H9 (cell line): ENCODE results near the gene IL17F. TPM values are rescaled to one million over a fixed set of nuclear protein-coding genes. Genes with fewer than 3 reads are reported as not detected.

Experiments used
- DNase-seq: peaks from one replicate; pipeline ENCODE4 v3.0.0-alpha.2; 2017
- H2AFZ ChIP-seq: one replicate; pipeline ENCODE4 v1.6.1; 2013; ENCODE audit warnings: mild to moderate bottlenecking, low read length, control low read depth, moderate library complexity
- H2AK5ac ChIP-seq: 2 replicates; pipeline ENCODE4 v1.6.1; 2013; ENCODE audit warnings: low read length, control low read depth, mixed read lengths; ENCODE audit not compliant: insufficient read length
- H2BK120ac ChIP-seq: one replicate; pipeline ENCODE4 v1.6.1; 2013; ENCODE audit warnings: low read depth, mild to moderate bottlenecking, low read length, control low read depth, inconsistent platforms; ENCODE audit not compliant: poor library complexity, severe bottlenecking
- H2BK12ac ChIP-seq: 2 replicates; pipeline ENCODE4 v1.6.1; 2013; ENCODE audit warnings: low read length, control low read depth, mixed read lengths, low read depth; ENCODE audit not compliant: insufficient read length
- H2BK15ac ChIP-seq: 2 replicates; pipeline ENCODE4 v1.6.1; 2013; ENCODE audit warnings: low read depth, low read length, control low read depth
- H2BK20ac ChIP-seq: one replicate; pipeline ENCODE4 v1.6.1; 2013; ENCODE audit warnings: low read depth, mild to moderate bottlenecking, low read length, control low read depth, inconsistent platforms; ENCODE audit not compliant: poor library complexity, severe bottlenecking
- H2BK5ac ChIP-seq: 2 replicates; pipeline ENCODE4 v1.6.1; 2013; ENCODE audit warnings: low read length, control low read depth, mixed read lengths; ENCODE audit not compliant: insufficient read length
- H3K14ac ChIP-seq: 2 replicates; pipeline ENCODE4 v1.6.1; 2013; ENCODE audit warnings: low read length, control low read depth; ENCODE audit not compliant: insufficient read depth
- H3K18ac ChIP-seq: 2 replicates; pipeline ENCODE4 v1.6.1; 2013; ENCODE audit warnings: low read depth, mild to moderate bottlenecking, mixed read lengths, low read length, control low read depth; ENCODE audit not compliant: insufficient read length
- H3K23ac ChIP-seq: 2 replicates; pipeline ENCODE4 v1.6.1; 2013; ENCODE audit warnings: low read length, control low read depth, mixed read lengths, low read depth; ENCODE audit not compliant: insufficient read length
- H3K23me2 ChIP-seq: 2 replicates; pipeline ENCODE4 v1.6.1; 2013; ENCODE audit warnings: low read depth, mild to moderate bottlenecking, mixed read lengths, low read length, control low read depth; ENCODE audit not compliant: insufficient read length, poor library complexity, severe bottlenecking
- H3K27ac ChIP-seq: 2 replicates; pipeline ENCODE4 v1.5.1; 2013; ENCODE audit warnings: low read length, control low read depth, mixed read lengths, low read depth; ENCODE audit not compliant: insufficient read length
- H3K27me3 ChIP-seq: 2 replicates; pipeline ENCODE4 v1.6.1; 2013; ENCODE audit warnings: low read length, control low read depth, inconsistent platforms; ENCODE audit not compliant: insufficient read depth
- H3K4ac ChIP-seq: 2 replicates; pipeline ENCODE4 v1.6.1; 2013; ENCODE audit warnings: low read depth, mild to moderate bottlenecking, control low read depth, inconsistent platforms, low read length, moderate library complexity
- H3K4me1 ChIP-seq: 2 replicates; pipeline ENCODE4 v1.6.1; 2013; ENCODE audit warnings: low read length, control low read depth, inconsistent platforms; ENCODE audit not compliant: insufficient read depth
- H3K4me2 ChIP-seq: 2 replicates; pipeline ENCODE4 v1.6.1; 2013; ENCODE audit warnings: low read length, control low read depth, mixed read lengths; ENCODE audit not compliant: insufficient read length, insufficient read depth
- H3K56ac ChIP-seq: 2 replicates; pipeline ENCODE4 v1.6.1; 2013; ENCODE audit warnings: low read depth, mild to moderate bottlenecking, mixed read lengths, low read length, control low read depth; ENCODE audit not compliant: insufficient read length
- H3K79me1 ChIP-seq: 2 replicates; pipeline ENCODE4 v1.6.1; 2013; ENCODE audit warnings: low read depth, mild to moderate bottlenecking, moderate library complexity, low read length, control low read depth, inconsistent platforms; ENCODE audit not compliant: insufficient read depth, poor library complexity, severe bottlenecking
- H3K79me2 ChIP-seq: 2 replicates; pipeline ENCODE4 v1.6.1; 2013; ENCODE audit warnings: low read length, control low read depth, inconsistent platforms; ENCODE audit not compliant: insufficient read depth
- H3K9ac ChIP-seq: 2 replicates; pipeline ENCODE4 v1.6.1; 2013; ENCODE audit warnings: low read length, control low read depth, mixed read lengths; ENCODE audit not compliant: insufficient read length; ENCODE audit errors: extremely low read depth
- H3K9me3 ChIP-seq: one replicate; pipeline ENCODE4 v1.6.1; 2013; ENCODE audit warnings: low read depth, low read length, inconsistent platforms; ENCODE audit not compliant: control insufficient read depth
- H3T11ph ChIP-seq: one replicate; pipeline ENCODE4 v1.6.1; 2013; ENCODE audit warnings: mild to moderate bottlenecking, low read length, control low read depth, inconsistent platforms
- H4K20me1 ChIP-seq: one replicate; pipeline ENCODE4 v1.6.1; 2013; ENCODE audit not compliant: control insufficient read depth, insufficient read length, insufficient read depth
- H4K5ac ChIP-seq: 2 replicates; pipeline ENCODE4 v1.6.1; 2013; ENCODE audit warnings: low read depth, mild to moderate bottlenecking, mixed read lengths, low read length, control low read depth; ENCODE audit not compliant: insufficient read length
- H4K8ac ChIP-seq: replicated peaks from 2 replicates; pipeline ENCODE4 v1.6.1; 2013; ENCODE audit warnings: low read length, control low read depth, mixed read lengths, low read depth; ENCODE audit not compliant: insufficient read length
- H4K91ac ChIP-seq: 2 replicates; pipeline ENCODE4 v1.6.1; 2013; ENCODE audit warnings: low read depth, mild to moderate bottlenecking, moderate library complexity, mixed read lengths, low read length, control low read depth; ENCODE audit not compliant: insufficient read length
- H3K27ac Mint-ChIP-seq, 3 experiments: 2 replicates in 2 of 3; 3 replicates in 1 of 3; pipeline ENCODE4 v1.8.0; 2020 to 2021; ENCODE audit warnings: mixed read lengths in 3 of 3, mild to moderate bottlenecking in 1 of 3, moderate library complexity in 1 of 3
- H3K27me3 Mint-ChIP-seq: 2 replicates; pipeline ENCODE4 v1.8.0; 2021; ENCODE audit warnings: low read depth, mild to moderate bottlenecking, moderate library complexity, mixed read lengths
- H3K36me3 Mint-ChIP-seq, 3 experiments: 2 replicates in 2 of 3; 3 replicates in 1 of 3; pipeline ENCODE4 v1.8.0; 2020 to 2021; ENCODE audit warnings: low read depth in 3 of 3, mixed read lengths in 3 of 3; ENCODE audit not compliant: insufficient read depth in 1 of 3
- H3K4me1 Mint-ChIP-seq, 2 experiments: 2 replicates each; pipeline ENCODE4 v1.8.0; 2020; ENCODE audit warnings: mixed read lengths in 2 of 2
- H3K4me3 Mint-ChIP-seq, 2 experiments: 2 replicates in 1 of 2; 3 replicates in 1 of 2; pipeline ENCODE4 v1.8.0; 2020 to 2021; ENCODE audit warnings: mild to moderate bottlenecking in 2 of 2, mixed read lengths in 2 of 2, moderate library complexity in 1 of 2
- H3K9me3 Mint-ChIP-seq, 2 experiments: 2 replicates in 1 of 2; 3 replicates in 1 of 2; pipeline ENCODE4 v1.8.0; 2020; ENCODE audit warnings: mild to moderate bottlenecking in 2 of 2, mixed read lengths in 2 of 2, moderate library complexity in 1 of 2
- WGBS: extraction: QIAGEN DNeasy Blood & Tissue Kit; methylation state at CpG from one replicate; pipeline ENCODE4 v1.1.7; 2013; ENCODE audit warnings: missing lambda C conversion rate, low lambda C conversion rate, mixed read lengths; ENCODE audit not compliant: insufficient read length; ENCODE audit errors: extremely low coverage; 5-methylcytosine and 5-hydroxymethylcytosine counted together
- long read RNA-seq: library from polyadenylated mRNA; unstranded; transcript quantifications from one replicate; pipeline ENCODE4 v2.0.0, GENCODE V29; 2020
- total RNA-seq: library from RNA; stranded (reverse); gene quantifications from 2 replicates; pipeline ENCODE4 v1.2.1, GENCODE V29; 2021
- TF ChIP-seq, protein P1 (sequence below): fragments of 200-600 bp; sonication (generic); conservative IDR thresholded peaks from 3 replicates; pipeline ENCODE4 v1.8.0; 2021; ENCODE audit warnings: antibody characterized with exemption, mild to moderate bottlenecking

The IL17F gene
- not detected in 2 replicates for total RNA-seq
- long read RNA-seq: 0 reads

DNA sequence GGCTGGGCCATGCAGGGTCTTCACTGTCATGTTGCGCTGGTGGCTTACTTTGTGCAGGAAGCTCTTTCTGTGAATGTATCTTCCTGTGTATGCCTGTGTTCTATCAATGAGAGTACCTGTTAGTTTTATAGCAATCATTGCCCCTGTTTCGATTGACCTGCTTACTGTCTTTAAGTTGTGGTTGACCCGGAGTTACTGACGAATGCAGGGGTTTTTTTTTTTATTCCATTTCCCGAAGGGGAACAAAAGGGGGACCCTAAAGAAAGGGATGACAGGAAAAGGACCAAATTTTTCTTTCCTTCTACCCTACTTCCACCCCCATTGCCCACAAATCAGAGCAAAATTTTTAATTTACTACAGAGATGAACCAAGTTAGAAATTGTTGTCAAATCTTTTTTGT, at the start of gene IL17F:
IL17F (minus strand) TSS at position 101 of the 400 bp plus-strand sequence; CDS start at position 30, 71 bp downstream.
- Histone ChIP-seq H4K91ac (no peak within 1 kb of the TSS), H4K5ac (no peak within 1 kb of the TSS), H3K4ac (no peak within 1 kb of the TSS), H3K27ac (no peak within 1 kb of the TSS), H3K18ac (no peak within 1 kb of the TSS), H3K56ac (no peak within 1 kb of the TSS), H3K9me3 (no peaks in the 10 kb centered on the region), H2AK5ac (no peak within 1 kb of the TSS), H3K27me3 (no peaks in the 10 kb centered on the region), H3K79me2 (no peaks in the 10 kb centered on the region; the same call in 1 of the 2 replicates), H3K9ac (no peak within 1 kb of the TSS), H3K14ac (no peak within 1 kb of the TSS), H3T11ph (no peak within 1 kb of the TSS), H3K79me1 (no peaks in the 10 kb centered on the region), H3K4me1 (no peaks in the 10 kb centered on the region), H2AFZ (no peak within 1 kb of the TSS), H2BK12ac (no peak within 1 kb of the TSS), H3K4me2 (no peak within 1 kb of the TSS), H3K23ac (no peak within 1 kb of the TSS), H2BK120ac (no peak within 1 kb of the TSS), H2BK15ac (no peak within 1 kb of the TSS), H4K8ac (no peak within 1 kb of the TSS), H3K23me2 (no peaks in the 10 kb centered on the region), H2BK20ac (no peak within 1 kb of the TSS), H4K20me1 (no peaks in the 10 kb centered on the region), H2BK5ac (no peak within 1 kb of the TSS)
- H3K27ac Mint-ChIP-seq: no peak within 1 kb of the TSS; a peak in 1 of 7 replicates
- H3K4me1 Mint-ChIP-seq: no peaks in the 10 kb centered on the region
- H3K36me3 Mint-ChIP-seq: no peaks in the 10 kb centered on the region; a peak in 1 of 7 replicates
- DNase-seq: no peak
- H3K4me3 Mint-ChIP-seq: no peak within 1 kb of the TSS
- TF ChIP-seq, protein P1, sequence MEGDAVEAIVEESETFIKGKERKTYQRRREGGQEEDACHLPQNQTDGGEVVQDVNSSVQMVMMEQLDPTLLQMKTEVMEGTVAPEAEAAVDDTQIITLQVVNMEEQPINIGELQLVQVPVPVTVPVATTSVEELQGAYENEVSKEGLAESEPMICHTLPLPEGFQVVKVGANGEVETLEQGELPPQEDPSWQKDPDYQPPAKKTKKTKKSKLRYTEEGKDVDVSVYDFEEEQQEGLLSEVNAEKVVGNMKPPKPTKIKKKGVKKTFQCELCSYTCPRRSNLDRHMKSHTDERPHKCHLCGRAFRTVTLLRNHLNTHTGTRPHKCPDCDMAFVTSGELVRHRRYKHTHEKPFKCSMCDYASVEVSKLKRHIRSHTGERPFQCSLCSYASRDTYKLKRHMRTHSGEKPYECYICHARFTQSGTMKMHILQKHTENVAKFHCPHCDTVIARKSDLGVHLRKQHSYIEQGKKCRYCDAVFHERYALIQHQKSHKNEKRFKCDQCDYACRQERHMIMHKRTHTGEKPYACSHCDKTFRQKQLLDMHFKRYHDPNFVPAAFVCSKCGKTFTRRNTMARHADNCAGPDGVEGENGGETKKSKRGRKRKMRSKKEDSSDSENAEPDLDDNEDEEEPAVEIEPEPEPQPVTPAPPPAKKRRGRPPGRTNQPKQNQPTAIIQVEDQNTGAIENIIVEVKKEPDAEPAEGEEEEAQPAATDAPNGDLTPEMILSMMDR: no peak
- no peaks in the 10 kb centered on the region; a peak in 2 of 5 replicates for H3K9me3 Mint-ChIP-seq
- WGBS: no CpG with 5 or more reads among the region's 5 CpGs
- H3K27me3 Mint-ChIP-seq: no peaks in the 10 kb centered on the region
